Ovary (tissue), 3 donors: ENCODE data around the gene CNTNAP1.

Experiments used
- EP300 ChIP-seq: sonication (generic); formaldehyde crosslinking; IDR thresholded peaks from one replicate; pipeline ENCODE4 v1.6.1; 2017; ENCODE audit warnings: antibody characterized with exemption
- POLR2A ChIP-seq: fragments of 450-650 bp; IDR thresholded peaks from one replicate; pipeline ENCODE4 v1.6.1; 2017; ENCODE audit warnings: antibody characterized with exemption, mild to moderate bottlenecking, moderate library complexity
- TF ChIP-seq, protein P1 (sequence below), 3 donors: fragments of 450-650 bp in 2 of 3; fragments of 200-600 bp in 1 of 3; IDR thresholded peaks; one replicate each; pipeline versions ENCODE4 v1.5.1 to v1.8.0; 2016 to 2022; ENCODE audit warnings: antibody characterized with exemption in 3 of 3, mild to moderate bottlenecking in 1 of 3
- donor health status: DM: no; HTN: no; CAD: no.

DNA sequence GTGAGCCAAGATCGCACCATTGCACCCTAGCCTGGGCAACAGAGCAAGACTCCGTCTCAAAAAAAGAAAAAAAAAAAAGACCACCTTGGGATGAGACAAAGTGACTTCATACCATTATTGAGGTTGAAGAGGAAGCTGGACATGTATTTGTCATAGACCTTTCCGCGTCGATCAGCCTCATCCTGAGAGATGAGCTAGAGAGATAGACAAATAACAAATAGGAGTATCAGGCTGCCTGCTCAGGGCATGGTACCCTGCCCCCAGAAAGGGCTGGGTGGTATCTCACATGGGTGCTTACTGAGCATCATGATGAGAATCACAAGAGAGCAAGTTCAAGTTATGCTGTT lies 22.1 kb downstream of the CNTNAP1 start:
- TF ChIP-seq, protein P1, sequence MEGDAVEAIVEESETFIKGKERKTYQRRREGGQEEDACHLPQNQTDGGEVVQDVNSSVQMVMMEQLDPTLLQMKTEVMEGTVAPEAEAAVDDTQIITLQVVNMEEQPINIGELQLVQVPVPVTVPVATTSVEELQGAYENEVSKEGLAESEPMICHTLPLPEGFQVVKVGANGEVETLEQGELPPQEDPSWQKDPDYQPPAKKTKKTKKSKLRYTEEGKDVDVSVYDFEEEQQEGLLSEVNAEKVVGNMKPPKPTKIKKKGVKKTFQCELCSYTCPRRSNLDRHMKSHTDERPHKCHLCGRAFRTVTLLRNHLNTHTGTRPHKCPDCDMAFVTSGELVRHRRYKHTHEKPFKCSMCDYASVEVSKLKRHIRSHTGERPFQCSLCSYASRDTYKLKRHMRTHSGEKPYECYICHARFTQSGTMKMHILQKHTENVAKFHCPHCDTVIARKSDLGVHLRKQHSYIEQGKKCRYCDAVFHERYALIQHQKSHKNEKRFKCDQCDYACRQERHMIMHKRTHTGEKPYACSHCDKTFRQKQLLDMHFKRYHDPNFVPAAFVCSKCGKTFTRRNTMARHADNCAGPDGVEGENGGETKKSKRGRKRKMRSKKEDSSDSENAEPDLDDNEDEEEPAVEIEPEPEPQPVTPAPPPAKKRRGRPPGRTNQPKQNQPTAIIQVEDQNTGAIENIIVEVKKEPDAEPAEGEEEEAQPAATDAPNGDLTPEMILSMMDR (IDR thresholded peaks at IDR 0.05) = no peak
- TF ChIP-seq EP300 = no peak
- TF ChIP-seq POLR2A = no peak
